Brain microvascular endothelial cell (primary cell): ENCODE results near the gene NNMT.
A peak's percentile ranks its signal among the peaks of the same experiment; 100 is the strongest.

ENCODE experiments used
- DNase-seq: peaks from one replicate; pipeline ENCODE4 v3.0.0-alpha.2; 2020
- H3K27ac ChIP-seq: fragments of 250-450 bp; sonication (Bioruptor Pico); 2 replicates; pipeline ENCODE4 v1.5.1; 2020; ENCODE audit warnings: mild to moderate bottlenecking, moderate library complexity
- H3K27me3 ChIP-seq: fragments of 250-450 bp; sonication (Bioruptor Pico); replicated peaks from 2 replicates; pipeline ENCODE4 v1.5.1; 2020; ENCODE audit warnings: mild to moderate bottlenecking
- H3K36me3 ChIP-seq: fragments of 250-450 bp; sonication (Bioruptor Pico); replicated peaks from 2 replicates; pipeline ENCODE4 v1.5.1; 2020; ENCODE audit warnings: mild to moderate bottlenecking
- H3K4me3 ChIP-seq: 2 replicates; pipeline ENCODE4 v1.5.1; 2011; ENCODE audit warnings: low read depth, mild to moderate bottlenecking, control low read depth, low read length, moderate library complexity
- in situ Hi-C: cut with HindIII; loops from 2 replicates; pipeline ENCODE4 v1.10.0; 2017; ENCODE audit warnings: low sequenced_read_pairs, low pct_ligation_motif_present
- TF ChIP-seq, protein P1 (sequence below): IDR thresholded peaks from 2 replicates; pipeline ENCODE4 v1.5.1; 2011; ENCODE audit warnings: low read depth, mild to moderate bottlenecking, moderate library complexity, low read length, control low read depth, inconsistent platforms; ENCODE audit errors: missing control alignments

NNMT gene

GRCh38 chr11:114287154-114287553 lies 9.0 kb upstream of the NNMT start:
- H3K4me3 ChIP-seq = no peak overlapping the region
- no peak for DNase-seq
- in situ Hi-C loops = no loop called here
- H3K27me3 ChIP-seq = no peaks in the 10 kb centered on the region
- H3K36me3 ChIP-seq = no peaks in the 10 kb centered on the region
- no peak overlapping the region for H3K27ac ChIP-seq
- TF ChIP-seq, protein P1, sequence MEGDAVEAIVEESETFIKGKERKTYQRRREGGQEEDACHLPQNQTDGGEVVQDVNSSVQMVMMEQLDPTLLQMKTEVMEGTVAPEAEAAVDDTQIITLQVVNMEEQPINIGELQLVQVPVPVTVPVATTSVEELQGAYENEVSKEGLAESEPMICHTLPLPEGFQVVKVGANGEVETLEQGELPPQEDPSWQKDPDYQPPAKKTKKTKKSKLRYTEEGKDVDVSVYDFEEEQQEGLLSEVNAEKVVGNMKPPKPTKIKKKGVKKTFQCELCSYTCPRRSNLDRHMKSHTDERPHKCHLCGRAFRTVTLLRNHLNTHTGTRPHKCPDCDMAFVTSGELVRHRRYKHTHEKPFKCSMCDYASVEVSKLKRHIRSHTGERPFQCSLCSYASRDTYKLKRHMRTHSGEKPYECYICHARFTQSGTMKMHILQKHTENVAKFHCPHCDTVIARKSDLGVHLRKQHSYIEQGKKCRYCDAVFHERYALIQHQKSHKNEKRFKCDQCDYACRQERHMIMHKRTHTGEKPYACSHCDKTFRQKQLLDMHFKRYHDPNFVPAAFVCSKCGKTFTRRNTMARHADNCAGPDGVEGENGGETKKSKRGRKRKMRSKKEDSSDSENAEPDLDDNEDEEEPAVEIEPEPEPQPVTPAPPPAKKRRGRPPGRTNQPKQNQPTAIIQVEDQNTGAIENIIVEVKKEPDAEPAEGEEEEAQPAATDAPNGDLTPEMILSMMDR = no peak

- no peak overlapping the region for H3K4me3 ChIP-seq
- no peaks in the 10 kb centered on the region for H3K27me3 ChIP-seq
- TF ChIP-seq, protein P1 = no peak
- no peaks in the 10 kb centered on the region for H3K36me3 ChIP-seq
- DNase-seq = no peak
- in situ Hi-C loops = no loop called here
- H3K27ac ChIP-seq = no peak overlapping the region
These were observed 8.1 kb upstream of the NNMT start for GRCh38 chr11:114288136-114288535.

DNA sequence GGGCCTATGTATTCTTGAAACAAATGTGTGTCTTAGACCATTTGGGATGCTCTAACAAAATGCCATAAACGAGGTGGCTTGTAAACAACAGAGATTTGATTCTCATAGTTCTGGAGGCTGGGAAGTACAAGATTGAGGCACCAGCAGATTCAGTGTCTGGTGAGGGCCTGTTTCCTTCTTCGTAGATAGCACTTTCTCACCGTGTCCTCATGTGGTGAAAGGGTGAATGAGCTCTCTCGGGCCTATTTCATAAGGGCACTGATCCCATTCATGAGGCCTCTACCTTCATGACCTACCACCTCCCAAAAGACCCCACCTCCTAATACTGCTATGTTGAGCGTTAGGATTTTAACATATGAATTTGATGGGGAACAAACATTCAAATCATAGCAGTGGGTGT lies 6.4 kb upstream of the NNMT start:
- in situ Hi-C loops = no loop called here
- H3K27me3 ChIP-seq = no peaks in the 10 kb centered on the region
- H3K4me3 ChIP-seq = no peak overlapping the region
- DNase-seq = no peak
- peak overlapping the region; percentile 96 for H3K27ac ChIP-seq
- H3K36me3 ChIP-seq = no peaks in the 10 kb centered on the region
- TF ChIP-seq, protein P1 = no peak

DNA sequence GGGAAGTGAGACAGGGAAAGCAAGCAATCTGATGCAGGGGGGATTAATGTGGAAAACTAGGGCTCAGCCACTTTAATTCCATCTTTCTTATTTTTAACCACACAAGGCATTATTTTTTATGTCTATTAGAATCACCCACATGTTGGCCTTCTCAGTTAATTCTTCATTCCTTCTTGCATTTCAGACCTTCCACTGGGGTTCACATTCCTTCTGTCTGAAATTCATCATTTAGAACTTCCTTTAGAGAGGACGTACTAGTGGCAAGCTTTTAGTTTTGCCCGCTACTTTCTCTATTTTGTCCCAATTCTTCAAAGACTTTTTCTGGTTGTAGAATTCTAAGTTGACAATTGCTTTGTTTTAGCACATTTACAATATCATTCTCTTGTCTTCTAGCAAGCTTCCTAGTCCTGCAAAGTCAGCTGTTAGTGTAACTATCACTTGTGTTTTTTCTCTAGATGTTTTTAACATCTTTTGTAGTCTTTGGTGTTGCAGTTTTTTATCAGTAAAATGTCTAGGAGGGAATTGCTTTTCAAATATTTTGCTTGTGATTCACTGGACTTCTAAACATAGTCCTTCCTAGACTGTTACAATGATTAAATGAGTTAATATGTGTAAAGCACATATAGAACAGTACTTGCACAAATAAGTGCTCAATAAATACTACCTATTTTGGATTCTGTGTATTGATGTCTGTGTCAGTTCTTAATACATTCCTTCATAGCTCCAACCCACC lies 5.5 kb upstream of the NNMT start:
- peak overlapping the region; percentile 96 for H3K27ac ChIP-seq
- in situ Hi-C loops = no loop called here
- no peak for DNase-seq
- TF ChIP-seq, protein P1 = no peak
- no peak overlapping the region for H3K4me3 ChIP-seq
- H3K36me3 ChIP-seq = no peaks in the 10 kb centered on the region
- H3K27me3 ChIP-seq = no peaks in the 10 kb centered on the region

DNA sequence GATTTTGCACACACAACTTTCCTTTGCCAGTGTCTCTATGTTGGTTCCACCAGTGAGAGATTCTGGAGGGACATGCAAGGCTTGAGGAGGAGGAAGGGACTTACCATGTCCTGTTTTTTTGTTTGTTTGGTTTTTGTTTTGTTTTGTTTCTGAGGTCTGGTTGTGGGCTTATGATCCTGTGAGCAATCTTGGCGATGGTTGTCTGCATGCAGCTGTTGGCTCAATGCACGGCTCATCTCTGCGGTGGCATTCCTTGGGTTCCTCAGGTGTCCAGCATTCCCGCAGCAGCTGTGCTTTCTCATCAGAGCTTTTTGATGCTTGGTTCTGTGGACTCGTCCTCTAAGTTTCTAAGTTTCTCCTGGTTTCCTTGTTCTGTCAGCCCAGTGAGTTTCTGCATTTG lies 4.8 kb upstream of the NNMT start:
- DNase-seq = peak; percentile 67
- H3K36me3 ChIP-seq = no peaks in the 10 kb centered on the region
- H3K27ac ChIP-seq = peak overlapping the region; percentile 96
- TF ChIP-seq, protein P1 = no peak
- in situ Hi-C loops = no loop called here
- no peak overlapping the region for H3K4me3 ChIP-seq
- no peaks in the 10 kb centered on the region for H3K27me3 ChIP-seq
